Spinal cord (tissue), 10 donors: ENCODE data around the gene PERCC1. TPM values are rescaled to one million over a fixed set of nuclear protein-coding genes. Genes with fewer than 3 reads are reported as not detected.
"Not testable (repeated sequence)": the region's sequence is repeated elsewhere in the genome, so short reads cannot be mapped to it uniquely, and the experiment has no call there.

Experiments
- DNase-seq, 6 donors: peaks; one replicate each; pipeline versions ENCODE4 v3.0.0 to v3.0.0-alpha.2; 2013 to 2015; ENCODE audit warnings: low spot score in 6 of 6, low read depth in 4 of 6
- H3K27ac ChIP-seq: one replicate; pipeline ENCODE4 v1.5.1; 2013; ENCODE audit warnings: low read depth, low read length, control low read depth
- H3K27me3 ChIP-seq: one replicate; pipeline ENCODE4 v1.6.1; 2013; ENCODE audit warnings: low read length; ENCODE audit not compliant: control insufficient read depth, insufficient read depth
- H3K36me3 ChIP-seq: one replicate; pipeline ENCODE4 v1.6.1; 2013; ENCODE audit warnings: low read length; ENCODE audit not compliant: control insufficient read depth, insufficient read depth
- H3K4me1 ChIP-seq: one replicate; pipeline ENCODE4 v1.6.1; 2013; ENCODE audit warnings: low read length; ENCODE audit not compliant: control insufficient read depth, insufficient read depth
- H3K4me3 ChIP-seq: one replicate; pipeline ENCODE4 v1.5.1; 2013; ENCODE audit warnings: low read depth, low read length, control low read depth
- H3K9me3 ChIP-seq: one replicate; pipeline ENCODE4 v1.6.1; 2013; ENCODE audit warnings: low read length; ENCODE audit not compliant: control insufficient read depth, insufficient read depth
- WGBS: methylation state at CpG from one replicate; pipeline ENCODE4 v1.1.5; 2013; ENCODE audit warnings: missing lambda C conversion rate; ENCODE audit not compliant: insufficient coverage; 5-methylcytosine and 5-hydroxymethylcytosine counted together
- polyA plus RNA-seq, 2 donors: library from polyadenylated mRNA; unstranded; fragments of 120-200 nt; gene quantifications; one replicate each; pipeline ENCODE4 v1.2.1, GENCODE V29; 2013; ENCODE audit not compliant: insufficient read length in 2 of 2
- total RNA-seq, 2 donors: library from RNA; depleted of rRNA in 1 of 2; stranded (reverse); fragments of 120-200 nt in 1 of 2; fragments of >200 nt in 1 of 2; gene quantifications; one replicate each; pipeline versions ENCODE4 v1.2.3 to v1.2.4, GENCODE V29; 2013 to 2014
- donor health status: healthy.

PERCC1 gene
- total and polyA plus RNA-seq, 4 donors = 0.35 TPM; not detected in 3

- Histone ChIP-seq H3K4me3 (no peak overlapping the region), H3K27ac (no peak overlapping the region), H3K9me3 (no peaks in the 10 kb centered on the region), H3K4me1 (peaks cover 37% of the 10 kb centered on the region), H3K36me3 (peaks cover 33% of the 10 kb centered on the region), H3K27me3 (no peaks in the 10 kb centered on the region)
- no peak for DNase-seq
- 85% methylated on average over 22 of the region's 26 CpGs for WGBS
Measured at GRCh38 chr16:1471569-1472194, 40.8 kb downstream of the PERCC1 start.

GRCh38 chr16:1472974-1473373 is 42.1 kb downstream of the PERCC1 start:
- Histone ChIP-seq H3K4me3 (no peak overlapping the region), H3K4me1 (peaks cover 30% of the 10 kb centered on the region), H3K27me3 (no peaks in the 10 kb centered on the region)

GRCh38 chr16:1474082-1474795 is 43.4 kb downstream of the PERCC1 start:
- Histone ChIP-seq H3K27me3 (no peaks in the 10 kb centered on the region), H3K4me1 (peaks cover 30% of the 10 kb centered on the region), H3K4me3 (peak overlapping the region; percentile 49), H3K36me3 (peaks cover 19% of the 10 kb centered on the region), H3K27ac (no peak overlapping the region), H3K9me3 (no peaks in the 10 kb centered on the region)
- DNase-seq = no peak
- 9% methylated on average over 57 of the region's 57 CpGs for WGBS

More at GRCh38 chr16:1472974-1473373, 42.1 kb downstream of the PERCC1 start:
- H3K36me3 ChIP-seq = peaks cover 25% of the 10 kb centered on the region
- H3K27ac ChIP-seq = no peak overlapping the region
- no peak for DNase-seq
- 37% methylated on average over 2 of the region's 3 CpGs for WGBS
- H3K9me3 ChIP-seq = no peaks in the 10 kb centered on the region

GRCh38 chr16:1474796-1475551 is 44.1 kb downstream of the PERCC1 start, which contains the start of gene CLCN7:
TSS of gene CLCN7 (minus strand) at chr16:1475028. CDS start at chr16:1474974, 54 bp downstream.
- Histone ChIP-seq H3K36me3 (peaks cover 16% of the 10 kb centered on the region), H3K4me3 (peak within 1 kb of the TSS; percentile 59), H3K9me3 (no peaks in the 10 kb centered on the region), H3K27ac (peak within 1 kb of the TSS; percentile 64), H3K4me1 (peaks cover 30% of the 10 kb centered on the region), H3K27me3 (no peaks in the 10 kb centered on the region)
- WGBS = under 1% methylated on average over 99 of the region's 99 CpGs
- DNase-seq = peak; percentile 62 to 94 (median 78)

GRCh38 chr16:1475552-1476114 is 44.8 kb downstream of the PERCC1 start:
- H3K9me3 ChIP-seq = no peaks in the 10 kb centered on the region
- peak overlapping the region; percentile 64 for H3K27ac ChIP-seq
- H3K4me1 ChIP-seq = peaks cover 30% of the 10 kb centered on the region
- no peaks in the 10 kb centered on the region for H3K27me3 ChIP-seq
- H3K36me3 ChIP-seq = peaks cover 14% of the 10 kb centered on the region
- no peak for DNase-seq
- WGBS = 60% methylated on average over 14 of the region's 15 CpGs
- H3K4me3 ChIP-seq = peak overlapping the region; percentile 59

- H3K36me3 ChIP-seq = no peaks in the 10 kb centered on the region
- WGBS = 97% methylated on average over 5 of the region's 10 CpGs
- no peak overlapping the region for H3K4me3 ChIP-seq
- H3K4me1 ChIP-seq = peaks cover 21% of the 10 kb centered on the region
- DNase-seq = no peak
- no peaks in the 10 kb centered on the region for H3K27me3 ChIP-seq
- no peaks in the 10 kb centered on the region for H3K9me3 ChIP-seq
- H3K27ac ChIP-seq = no peak overlapping the region
Measured at GRCh38 chr16:1477033-1477432, 46.2 kb downstream of the PERCC1 start.

- WGBS = 98% methylated on average over 5 of the region's 9 CpGs
- peaks cover 15% of the 10 kb centered on the region for H3K4me1 ChIP-seq
- not testable (repeated sequence) for H3K27ac ChIP-seq, H3K9me3 ChIP-seq, H3K4me3 ChIP-seq, H3K36me3 ChIP-seq, H3K27me3 ChIP-seq, DNase-seq
Measured at GRCh38 chr16:1478937-1479336, 48.1 kb downstream of the PERCC1 start.

- H3K9me3 ChIP-seq = no peaks in the 10 kb centered on the region
- no peak for DNase-seq
- no peaks in the 10 kb centered on the region for H3K36me3 ChIP-seq
- H3K4me3 ChIP-seq = no peak overlapping the region
- H3K27me3 ChIP-seq = no peaks in the 10 kb centered on the region
- 83% methylated on average over 23 of the region's 28 CpGs for WGBS
- no peak overlapping the region for H3K27ac ChIP-seq
- peaks cover 5% of the 10 kb centered on the region for H3K4me1 ChIP-seq
Measured at GRCh38 chr16:1481906-1482835, 51.3 kb downstream of the PERCC1 start.
